IPS-NIHi7 (cell line): Measurements from ENCODE around the gene APMAP.
A peak's percentile ranks its signal among the peaks of the same experiment; 100 is the strongest.
"Not testable (repeated sequence)": the region's sequence is repeated elsewhere in the genome, so short reads cannot be mapped to it uniquely, and the experiment has no call there.

Experiments
- DNase-seq: peaks from one replicate; pipeline ENCODE4 v3.0.0; 2012; ENCODE audit warnings: mixed read lengths; ENCODE audit errors: extremely low spot score

The APMAP gene

DNA sequence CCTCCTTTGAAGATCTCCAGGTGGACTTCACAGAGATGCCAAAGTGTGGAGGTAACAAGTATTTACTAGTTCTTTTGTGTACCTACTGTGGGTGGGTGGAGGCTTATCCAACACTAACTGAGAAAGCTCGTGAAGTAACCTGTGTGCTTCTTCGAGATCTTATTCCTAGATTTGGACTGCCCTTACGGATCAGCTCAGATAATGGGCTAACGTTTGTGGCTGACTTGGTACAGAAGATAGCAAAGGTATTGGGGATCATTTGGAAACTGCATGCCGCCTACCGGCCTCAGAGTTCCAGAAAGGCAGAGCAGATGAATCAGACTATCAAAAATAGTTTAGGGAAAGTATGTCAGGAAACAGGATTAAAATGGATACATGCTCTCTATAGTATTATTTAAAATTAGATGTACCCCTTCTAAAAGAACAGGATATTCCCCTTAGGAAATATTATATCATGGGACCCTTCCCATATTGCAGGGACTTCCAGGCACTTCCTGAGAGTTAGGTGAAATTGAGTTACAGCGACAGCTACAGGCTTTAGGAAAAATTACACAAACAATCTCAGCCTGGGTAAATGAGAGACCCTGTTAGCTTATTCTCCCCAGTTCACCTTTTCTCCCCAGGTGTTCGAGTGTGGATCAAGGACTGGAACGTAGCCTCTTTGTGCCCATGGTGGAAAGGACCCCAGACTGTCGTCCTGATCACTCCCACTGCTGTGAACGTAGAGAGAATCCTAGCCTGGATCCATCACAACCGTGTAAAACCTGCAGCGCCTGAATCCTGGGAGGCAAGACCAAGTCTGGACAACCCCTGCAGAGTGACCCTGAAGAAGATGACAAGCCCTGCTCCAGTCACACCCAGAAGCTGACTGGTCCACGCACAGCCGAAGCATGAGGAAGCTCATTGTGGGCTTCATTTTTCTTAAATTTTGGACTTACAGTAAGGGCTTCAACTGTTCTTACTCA, 61.5 kb downstream of the APMAP start:
- not testable (repeated sequence) for DNase-seq

DNA sequence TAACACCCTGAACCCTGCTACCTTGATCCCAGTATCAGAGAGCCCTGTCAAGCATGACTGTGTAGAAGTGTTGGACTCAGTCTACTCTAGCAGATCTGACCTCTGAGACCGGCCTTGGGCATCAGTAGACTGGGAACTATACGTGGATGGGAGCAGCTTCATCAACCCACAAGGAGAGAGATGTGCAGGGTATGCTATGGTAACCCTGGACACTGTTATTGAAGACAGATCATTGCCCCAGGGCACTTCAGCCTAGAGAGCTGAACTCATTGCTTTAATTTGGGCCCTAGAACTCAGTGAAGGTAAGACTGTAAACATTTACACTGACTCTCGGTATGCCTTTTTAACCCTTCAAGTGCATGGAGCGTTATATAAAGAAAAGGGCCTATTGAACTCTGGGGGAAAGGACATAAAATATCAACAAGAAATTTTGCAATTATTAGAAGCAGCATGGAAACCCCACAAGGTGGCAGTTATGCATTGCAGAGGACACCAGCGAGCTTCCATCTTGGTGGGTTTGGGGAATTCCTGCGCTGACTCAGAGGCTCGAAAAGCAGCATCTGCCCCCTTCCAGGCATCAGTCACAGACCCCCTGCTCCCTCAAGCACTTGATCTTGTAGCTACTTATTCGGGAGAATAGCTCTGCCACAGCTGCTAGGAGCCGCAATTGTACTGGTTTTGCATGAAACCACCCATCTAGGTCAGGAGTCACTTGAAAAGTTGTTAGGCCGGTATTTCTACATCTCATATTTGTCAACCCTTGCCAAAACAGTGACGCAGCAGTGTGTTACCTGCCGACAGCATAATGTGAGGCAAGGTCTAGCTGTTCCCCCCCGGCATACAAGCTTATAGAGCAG, 62.5 kb downstream of the APMAP start:
- not testable (repeated sequence) for DNase-seq

- DNase-seq, result not testable (repeated sequence)
These were observed 63.3 kb downstream of the APMAP start for GRCh38 chr20:24929259-24929658.

GRCh38 chr20:24920706-24921105, 71.8 kb downstream of the APMAP start:
- not testable (repeated sequence) for DNase-seq

DNA sequence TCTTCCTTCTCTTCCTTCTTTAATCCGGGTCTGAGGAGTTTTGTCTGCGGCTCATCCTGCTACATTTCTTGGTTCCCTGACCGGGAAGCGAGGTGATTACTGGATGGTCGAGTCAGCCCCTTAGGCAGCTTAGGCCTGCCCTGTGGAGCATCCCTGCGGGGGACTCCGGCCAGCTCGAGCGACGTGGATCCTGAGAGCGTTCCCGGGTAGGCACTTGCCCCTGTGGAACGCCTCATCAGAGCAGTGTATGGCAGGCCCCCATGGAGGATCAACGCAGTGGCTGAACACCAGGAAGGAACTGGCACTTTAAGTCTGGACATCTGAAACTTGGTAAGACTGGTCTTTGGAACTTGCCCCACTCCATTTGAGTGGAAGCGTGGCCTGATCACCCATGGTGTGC, 72.9 kb downstream of the APMAP start:
- DNase-seq, result not testable (repeated sequence)

- no peak for DNase-seq
These were observed 73.7 kb downstream of the APMAP start for GRCh38 chr20:24918579-24919566.

- peak; percentile 93 for DNase-seq
These were observed 74.6 kb downstream of the APMAP start for GRCh38 chr20:24917797-24918578.

DNA sequence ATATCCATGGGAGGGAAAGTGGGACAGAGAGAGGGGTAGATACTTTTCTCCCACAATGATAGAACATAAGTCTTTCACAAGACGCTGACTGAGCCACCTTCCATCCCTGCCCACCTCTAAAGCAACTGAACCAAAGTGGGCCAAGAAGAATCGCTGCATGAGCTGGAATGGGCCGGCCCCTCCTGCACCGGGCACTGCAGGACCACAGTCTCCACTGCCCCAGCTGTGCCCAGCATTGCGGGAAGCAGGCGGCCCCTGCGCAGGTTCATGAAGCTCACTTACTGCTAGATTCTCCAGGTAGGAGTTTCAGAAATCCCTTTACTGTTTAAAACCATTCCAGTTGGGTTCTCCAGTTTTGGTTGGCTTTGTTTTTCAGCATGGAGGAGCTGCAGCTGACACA, 75.5 kb downstream of the APMAP start:
- no peak for DNase-seq

DNA sequence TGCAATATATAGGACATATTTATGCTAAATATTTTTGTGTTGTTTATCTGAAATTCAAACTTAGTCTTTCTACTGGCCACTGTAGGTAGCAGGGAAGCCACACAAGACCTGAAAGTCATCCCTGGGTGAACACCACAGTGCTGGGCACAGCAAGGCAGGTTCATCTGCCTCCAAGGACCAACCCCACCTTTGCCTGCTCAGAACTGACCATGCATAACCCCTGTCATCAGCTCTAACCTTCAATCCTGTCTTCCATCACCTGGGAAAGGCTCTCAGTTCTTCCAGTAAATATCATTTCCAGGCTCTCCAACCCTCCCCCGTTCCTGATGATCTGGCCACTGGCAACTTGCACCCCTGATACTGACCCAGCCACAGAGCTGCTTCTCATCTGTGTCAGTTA, 76.1 kb downstream of the APMAP start:
- DNase-seq, result no peak

DNA sequence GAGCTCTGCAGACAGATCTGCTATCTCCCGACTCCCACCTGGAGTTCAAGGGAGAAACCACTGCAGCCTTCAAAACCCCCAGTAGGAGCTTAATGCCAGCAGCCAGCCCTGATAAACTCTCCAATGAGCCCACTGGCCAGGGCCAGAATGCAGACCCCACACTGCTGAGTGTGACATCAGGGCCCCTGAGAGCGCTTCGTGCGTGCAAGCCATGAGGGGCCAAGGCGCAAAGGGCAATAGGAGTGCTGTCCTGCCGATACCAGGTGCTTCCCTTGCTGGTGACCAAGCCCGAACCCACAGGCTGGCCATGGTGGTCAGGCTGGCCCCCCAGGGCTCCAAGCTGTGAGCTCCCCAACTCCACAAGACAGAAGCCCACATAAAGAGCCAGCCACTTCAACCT, 76.7 kb downstream of the APMAP start:
- DNase-seq, result no peak

GRCh38 chr20:24915440-24915839, 77.1 kb downstream of the APMAP start:
- no peak for DNase-seq

- no peak for DNase-seq
These were observed 77.9 kb downstream of the APMAP start for GRCh38 chr20:24914388-24915241.

DNA sequence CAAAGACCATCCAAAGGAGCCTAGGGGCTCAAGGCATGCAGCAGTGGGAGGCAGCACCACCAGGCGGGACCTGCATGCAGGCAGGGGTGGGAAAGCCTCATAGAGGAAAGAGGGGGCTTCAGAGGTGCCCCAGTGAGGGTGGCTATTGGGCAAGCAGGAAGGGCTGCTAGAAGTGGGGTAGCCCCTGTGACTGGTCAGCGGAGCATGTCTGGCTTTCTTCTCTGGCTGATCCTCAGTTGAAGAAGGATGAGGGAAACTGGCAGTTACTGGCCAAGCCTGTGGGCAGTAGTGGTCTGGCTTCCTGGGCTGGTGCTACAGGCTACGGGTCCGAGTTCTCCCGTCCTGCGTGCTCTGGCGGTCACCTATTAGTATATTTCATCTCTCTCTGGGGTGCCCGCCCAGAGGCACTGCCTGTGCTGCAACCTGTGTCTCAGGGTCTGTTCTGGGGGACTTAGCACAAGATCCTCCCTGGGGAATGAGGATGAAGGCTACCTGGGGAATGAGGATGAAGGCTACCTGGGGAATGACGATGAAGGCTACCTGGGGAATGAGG, 79.4 kb downstream of the APMAP start:
- DNase-seq, result no peak
